Measurements from ENCODE around the gene GNB5.

The GNB5 gene

GRCh38 chr15:52082197-52083036 lies 108.8 kb downstream of the GNB5 start:
- Histone ChIP-seq H3K4me3 (ENCODE audit: low read depth in 1 of 2, low read length in 2 of 2) (no peak overlapping the region), H3K27me3 (ENCODE audit: low read depth, low read length) (no peaks in the 10 kb centered on the region), H3K27ac (ENCODE audit: low read length) (no peak overlapping the region), H3K36me3 (ENCODE audit: control insufficient read depth in 1 of 2, insufficient read depth in 2 of 2, low read length in 2 of 2) (no peaks in the 10 kb centered on the region), H3K4me1 (ENCODE audit: control insufficient read depth in 1 of 2, insufficient read depth in 2 of 2, low read length in 2 of 2) (no peaks in the 10 kb centered on the region), H3K9me3 (ENCODE audit: control insufficient read depth in 1 of 2, low read length in 2 of 2) (peaks cover 5 to 7% of the 10 kb centered on the region in 2 donors)

DNA sequence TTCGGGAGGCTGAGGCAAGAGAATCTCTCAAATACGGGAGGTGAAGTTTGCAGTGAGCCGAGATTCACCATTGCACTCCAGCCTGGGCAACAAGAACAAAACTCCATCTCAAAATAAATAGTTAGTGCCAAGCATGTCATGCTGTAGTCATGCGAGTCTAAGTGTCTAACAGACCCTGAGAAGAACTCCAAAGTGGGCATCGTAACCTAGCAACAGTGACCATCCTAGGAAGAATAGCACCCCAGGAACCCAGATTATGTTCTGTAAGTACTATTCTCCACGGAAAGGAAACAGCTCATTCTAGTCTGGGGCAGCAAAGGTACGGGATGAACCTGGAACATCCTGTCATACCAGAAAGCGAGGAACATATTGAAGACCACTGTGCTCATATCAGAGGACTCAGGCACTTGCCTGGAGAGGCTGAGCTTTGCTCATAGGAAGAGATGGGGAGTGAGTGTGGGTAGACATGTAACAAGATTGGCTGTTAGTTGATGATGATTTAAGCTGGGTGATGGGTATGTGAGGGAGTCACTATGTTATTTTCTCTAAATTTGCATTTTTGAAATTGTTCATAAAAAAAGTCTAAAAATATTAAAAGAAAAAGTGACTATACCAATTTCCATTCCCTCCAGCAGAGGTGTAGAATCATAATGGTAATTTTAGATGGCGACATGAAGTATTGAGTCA lies 110.3 kb downstream of the GNB5 start:
- no peaks in the 10 kb centered on the region for H3K9me3 ChIP-seq (ENCODE audit: control insufficient read depth in 1 of 2, low read length in 2 of 2)
- no peaks in the 10 kb centered on the region for H3K36me3 ChIP-seq (ENCODE audit: control insufficient read depth in 1 of 2, insufficient read depth in 2 of 2, low read length in 2 of 2)
- no peak overlapping the region for H3K4me3 ChIP-seq (ENCODE audit: low read depth in 1 of 2, low read length in 2 of 2)
- no peaks in the 10 kb centered on the region for H3K27me3 ChIP-seq (ENCODE audit: low read depth, low read length)
- no peaks in the 10 kb centered on the region for H3K4me1 ChIP-seq (ENCODE audit: control insufficient read depth in 1 of 2, insufficient read depth in 2 of 2, low read length in 2 of 2)
- H3K27ac ChIP-seq (ENCODE audit: low read length) = no peak overlapping the region

DNA sequence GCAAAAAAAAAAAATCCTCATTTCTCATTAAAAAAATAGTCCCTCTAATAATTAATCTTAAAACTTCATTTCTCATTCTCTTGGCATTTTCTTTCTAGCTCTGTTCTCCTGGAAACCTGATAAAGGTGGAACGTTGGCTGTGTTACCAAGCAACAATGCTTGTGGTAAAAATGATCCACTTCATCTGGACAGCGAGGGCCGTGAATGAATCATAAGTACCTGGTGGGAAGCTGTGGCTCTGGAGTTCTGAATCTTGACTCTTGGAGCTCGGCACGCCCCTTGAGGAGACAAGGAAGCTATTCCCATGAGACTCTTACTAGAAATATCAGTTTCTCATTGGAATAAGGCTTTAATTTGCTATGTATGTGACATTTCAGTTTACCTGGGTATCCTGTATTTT lies 111.2 kb downstream of the GNB5 start:
- no peaks in the 10 kb centered on the region for H3K9me3 ChIP-seq (ENCODE audit: control insufficient read depth in 1 of 2, low read length in 2 of 2)
- no peak overlapping the region for H3K27ac ChIP-seq (ENCODE audit: low read length)
- no peaks in the 10 kb centered on the region for H3K4me1 ChIP-seq (ENCODE audit: control insufficient read depth in 1 of 2, insufficient read depth in 2 of 2, low read length in 2 of 2)
- no peaks in the 10 kb centered on the region for H3K27me3 ChIP-seq (ENCODE audit: low read depth, low read length)
- no peaks in the 10 kb centered on the region for H3K36me3 ChIP-seq (ENCODE audit: control insufficient read depth in 1 of 2, insufficient read depth in 2 of 2, low read length in 2 of 2)
- no peak overlapping the region for H3K4me3 ChIP-seq (ENCODE audit: low read depth in 1 of 2, low read length in 2 of 2)

- Histone ChIP-seq H3K9me3 (ENCODE audit: control insufficient read depth in 1 of 2, low read length in 2 of 2) (no peaks in the 10 kb centered on the region), H3K4me1 (ENCODE audit: control insufficient read depth in 1 of 2, insufficient read depth in 2 of 2, low read length in 2 of 2) (no peaks in the 10 kb centered on the region), H3K4me3 (ENCODE audit: low read depth in 1 of 2, low read length in 2 of 2) (no peak overlapping the region), H3K36me3 (ENCODE audit: control insufficient read depth in 1 of 2, insufficient read depth in 2 of 2, low read length in 2 of 2) (no peaks in the 10 kb centered on the region), H3K27me3 (ENCODE audit: low read depth, low read length) (no peaks in the 10 kb centered on the region), H3K27ac (ENCODE audit: low read length) (no peak overlapping the region)
Measured at GRCh38 chr15:52078876-52079700, 112.1 kb downstream of the GNB5 start.

GRCh38 chr15:52078197-52078875 lies 112.9 kb downstream of the GNB5 start:
- Histone ChIP-seq H3K36me3 (ENCODE audit: control insufficient read depth in 1 of 2, insufficient read depth in 2 of 2, low read length in 2 of 2) (no peaks in the 10 kb centered on the region), H3K27ac (ENCODE audit: low read length) (no peak overlapping the region), H3K4me3 (ENCODE audit: low read depth in 1 of 2, low read length in 2 of 2) (no peak overlapping the region), H3K9me3 (ENCODE audit: control insufficient read depth in 1 of 2, low read length in 2 of 2) (no peaks in the 10 kb centered on the region), H3K27me3 (ENCODE audit: low read depth, low read length) (no peaks in the 10 kb centered on the region), H3K4me1 (ENCODE audit: control insufficient read depth in 1 of 2, insufficient read depth in 2 of 2, low read length in 2 of 2) (no peaks in the 10 kb centered on the region)

GRCh38 chr15:52076889-52077781 lies 114.1 kb downstream of the GNB5 start:
- no peak overlapping the region for H3K4me3 ChIP-seq (ENCODE audit: low read depth in 1 of 2, low read length in 2 of 2)
- peaks cover 0 to 2% of the 10 kb centered on the region in 2 donors for H3K4me1 ChIP-seq (ENCODE audit: control insufficient read depth in 1 of 2, insufficient read depth in 2 of 2, low read length in 2 of 2)
- no peaks in the 10 kb centered on the region for H3K9me3 ChIP-seq (ENCODE audit: control insufficient read depth in 1 of 2, low read length in 2 of 2)
- no peak overlapping the region for H3K27ac ChIP-seq (ENCODE audit: low read length)
- no peaks in the 10 kb centered on the region for H3K27me3 ChIP-seq (ENCODE audit: low read depth, low read length)
- no peaks in the 10 kb centered on the region for H3K36me3 ChIP-seq (ENCODE audit: control insufficient read depth in 1 of 2, insufficient read depth in 2 of 2, low read length in 2 of 2)

- H3K27me3 ChIP-seq (ENCODE audit: low read depth, low read length) = no peaks in the 10 kb centered on the region
- H3K9me3 ChIP-seq (ENCODE audit: control insufficient read depth in 1 of 2, low read length in 2 of 2) = no peaks in the 10 kb centered on the region
- H3K36me3 ChIP-seq (ENCODE audit: control insufficient read depth in 1 of 2, insufficient read depth in 2 of 2, low read length in 2 of 2) = no peaks in the 10 kb centered on the region
- no peak overlapping the region for H3K27ac ChIP-seq (ENCODE audit: low read length)
- no peak overlapping the region for H3K4me3 ChIP-seq (ENCODE audit: low read depth in 1 of 2, low read length in 2 of 2)
- peaks cover 0 to 2% of the 10 kb centered on the region in 2 donors for H3K4me1 ChIP-seq (ENCODE audit: control insufficient read depth in 1 of 2, insufficient read depth in 2 of 2, low read length in 2 of 2)
Measured at GRCh38 chr15:52071570-52071969, 119.6 kb downstream of the GNB5 start.

DNA sequence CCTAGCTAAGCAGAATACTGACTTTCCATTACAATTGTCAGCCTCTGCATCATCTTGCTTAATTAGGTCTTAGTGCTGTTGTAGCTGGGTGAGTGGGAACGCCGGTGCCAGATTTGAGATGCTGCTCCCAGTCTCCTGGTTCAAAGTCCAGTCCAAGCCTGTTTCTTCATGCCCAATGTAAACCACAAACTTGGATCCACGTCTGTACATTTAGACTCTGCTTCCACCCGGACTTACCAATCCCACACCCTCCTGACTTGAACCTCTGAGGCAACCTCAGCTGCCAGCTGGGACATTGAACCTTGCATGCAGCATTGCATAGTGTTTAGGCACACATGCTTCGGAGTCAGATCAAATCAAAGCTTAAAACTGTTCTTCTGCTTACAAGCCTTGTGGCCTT lies 121.6 kb downstream of the GNB5 start:
- H3K27ac ChIP-seq (ENCODE audit: low read length) = no peak overlapping the region
- H3K4me1 ChIP-seq (ENCODE audit: control insufficient read depth in 1 of 2, insufficient read depth in 2 of 2, low read length in 2 of 2) = peaks cover 0 to 2% of the 10 kb centered on the region in 2 donors
- H3K9me3 ChIP-seq (ENCODE audit: control insufficient read depth in 1 of 2, low read length in 2 of 2) = no peaks in the 10 kb centered on the region
- no peaks in the 10 kb centered on the region for H3K36me3 ChIP-seq (ENCODE audit: control insufficient read depth in 1 of 2, insufficient read depth in 2 of 2, low read length in 2 of 2)
- H3K4me3 ChIP-seq (ENCODE audit: low read depth in 1 of 2, low read length in 2 of 2) = no peak overlapping the region
- H3K27me3 ChIP-seq (ENCODE audit: low read depth, low read length) = no peaks in the 10 kb centered on the region

DNA sequence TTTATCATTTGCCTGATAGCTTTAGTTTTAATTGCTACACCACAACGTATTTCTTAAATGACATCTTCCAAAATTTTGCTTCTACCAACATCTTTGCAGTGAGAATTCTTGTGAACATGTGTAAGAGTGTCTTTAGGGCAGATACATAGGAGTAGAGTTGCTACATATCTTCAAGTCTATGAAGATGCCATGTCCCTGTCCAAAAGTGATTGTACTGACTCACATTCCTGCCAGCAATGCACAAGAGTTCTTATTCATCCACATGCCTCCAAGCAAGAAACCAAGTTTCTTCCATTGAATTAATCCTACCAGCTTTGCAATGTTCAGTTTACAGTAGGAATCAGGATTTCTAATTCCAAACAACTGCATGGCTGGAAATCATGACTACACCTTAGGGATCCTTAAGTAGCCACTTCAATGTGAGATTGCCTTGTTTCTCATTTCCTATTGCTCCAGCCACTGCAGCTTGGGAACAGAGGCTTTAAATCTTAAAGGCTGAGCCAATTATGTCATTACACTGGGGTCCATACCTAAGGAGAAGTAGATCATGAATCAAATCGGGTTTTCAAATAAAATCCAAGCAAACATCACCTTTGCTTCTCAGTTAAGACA lies 123.1 kb downstream of the GNB5 start:
- Histone ChIP-seq H3K9me3 (ENCODE audit: control insufficient read depth in 1 of 2, low read length in 2 of 2) (no peaks in the 10 kb centered on the region), H3K27ac (ENCODE audit: low read length) (no peak overlapping the region), H3K4me3 (ENCODE audit: low read depth in 1 of 2, low read length in 2 of 2) (no peak overlapping the region), H3K4me1 (ENCODE audit: control insufficient read depth in 1 of 2, insufficient read depth in 2 of 2, low read length in 2 of 2) (peaks cover 0 to 2% of the 10 kb centered on the region in 2 donors), H3K27me3 (ENCODE audit: low read depth, low read length) (no peaks in the 10 kb centered on the region), H3K36me3 (ENCODE audit: control insufficient read depth in 1 of 2, insufficient read depth in 2 of 2, low read length in 2 of 2) (peaks cover 3 to 9% of the 10 kb centered on the region in 2 donors)

DNA sequence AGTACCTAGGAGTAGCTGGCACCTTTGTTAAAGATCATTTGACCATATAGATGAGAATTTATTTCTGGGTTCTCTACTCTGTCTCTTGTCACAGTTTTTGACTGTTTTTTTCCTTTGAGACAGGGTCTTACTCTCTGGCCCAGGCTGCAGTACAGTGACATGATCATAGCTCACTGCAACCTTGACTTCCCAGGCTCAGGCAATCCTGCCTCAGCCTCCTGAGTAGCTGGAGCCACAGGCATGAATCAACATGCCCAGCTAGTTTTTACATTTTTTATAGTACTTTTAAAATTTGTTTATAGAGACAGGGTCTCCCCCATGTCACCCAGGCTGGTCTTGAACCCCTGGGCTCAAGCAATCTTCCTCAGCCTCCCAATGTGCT lies 123.7 kb downstream of the GNB5 start:
- no peak overlapping the region for H3K27ac ChIP-seq (ENCODE audit: low read length)
- no peak overlapping the region for H3K4me3 ChIP-seq (ENCODE audit: low read depth in 1 of 2, low read length in 2 of 2)

More for the DNA sequence above, 123.7 kb downstream of the GNB5 start:
- Histone ChIP-seq H3K27me3 (ENCODE audit: low read depth, low read length) (no peaks in the 10 kb centered on the region), H3K9me3 (ENCODE audit: control insufficient read depth in 1 of 2, low read length in 2 of 2) (no peaks in the 10 kb centered on the region), H3K4me1 (ENCODE audit: control insufficient read depth in 1 of 2, insufficient read depth in 2 of 2, low read length in 2 of 2) (peaks cover 0 to 2% of the 10 kb centered on the region in 2 donors), H3K36me3 (ENCODE audit: control insufficient read depth in 1 of 2, insufficient read depth in 2 of 2, low read length in 2 of 2) (peaks cover 9 to 12% of the 10 kb centered on the region in 2 donors)

All from muscle layer of duodenum (tissue), 2 donors.